HL-60 (cell line): Measurements from ENCODE around the gene BABAM2.

Experiments
- POLR2AphosphoS5 ChIP-seq: IDR thresholded peaks from 2 replicates; pipeline ENCODE4 v1.6.1; 2012; ENCODE audit warnings: low read depth
- TF ChIP-seq, protein P1 (sequence below): IDR thresholded peaks from one replicate; pipeline ENCODE4 v1.5.1; 2011; ENCODE audit warnings: low read length, control low read depth, inconsistent platforms; ENCODE audit not compliant: insufficient read depth
- TF ChIP-seq, protein P2 (sequence below): IDR thresholded peaks from 2 replicates; pipeline ENCODE4 v1.6.1; 2012; ENCODE audit warnings: low read depth; ENCODE audit not compliant: insufficient replicate concordance

DNA sequence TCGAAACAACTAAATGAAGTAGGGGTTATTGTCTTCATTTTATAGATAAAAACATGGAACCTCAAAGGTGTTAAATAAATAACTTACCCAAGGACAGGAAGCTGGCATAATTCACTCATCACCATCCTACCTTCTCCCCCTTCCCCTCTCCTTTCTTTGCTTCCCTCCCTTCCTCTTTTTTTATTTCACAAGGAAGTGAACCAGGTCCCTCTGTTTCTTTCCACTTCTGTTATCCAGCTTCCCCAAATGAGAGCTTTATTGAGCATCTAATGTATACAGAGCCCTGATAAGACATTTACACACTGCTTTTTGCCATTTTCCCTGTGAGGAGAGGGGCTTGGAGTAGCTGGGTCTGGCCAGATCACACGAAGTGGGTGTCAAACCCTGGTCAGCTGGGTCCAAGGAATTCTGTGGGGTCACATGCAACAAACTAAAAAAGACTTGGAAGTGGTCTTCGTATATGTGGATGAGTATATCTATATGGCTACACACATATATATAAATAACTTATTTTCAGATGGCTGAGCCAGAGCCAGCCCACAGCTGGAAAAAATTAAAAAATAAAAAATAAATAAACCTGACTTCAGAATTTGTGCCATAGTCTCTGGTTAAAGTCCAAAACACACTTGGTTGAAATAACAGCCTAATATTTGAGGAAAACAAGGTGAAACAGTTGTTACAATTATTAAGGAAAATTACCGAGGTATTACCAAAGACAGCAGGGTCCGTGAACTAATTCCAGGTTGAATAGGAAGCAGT, 452.8 kb downstream of the BABAM2 start:
- TF ChIP-seq, protein P1, sequence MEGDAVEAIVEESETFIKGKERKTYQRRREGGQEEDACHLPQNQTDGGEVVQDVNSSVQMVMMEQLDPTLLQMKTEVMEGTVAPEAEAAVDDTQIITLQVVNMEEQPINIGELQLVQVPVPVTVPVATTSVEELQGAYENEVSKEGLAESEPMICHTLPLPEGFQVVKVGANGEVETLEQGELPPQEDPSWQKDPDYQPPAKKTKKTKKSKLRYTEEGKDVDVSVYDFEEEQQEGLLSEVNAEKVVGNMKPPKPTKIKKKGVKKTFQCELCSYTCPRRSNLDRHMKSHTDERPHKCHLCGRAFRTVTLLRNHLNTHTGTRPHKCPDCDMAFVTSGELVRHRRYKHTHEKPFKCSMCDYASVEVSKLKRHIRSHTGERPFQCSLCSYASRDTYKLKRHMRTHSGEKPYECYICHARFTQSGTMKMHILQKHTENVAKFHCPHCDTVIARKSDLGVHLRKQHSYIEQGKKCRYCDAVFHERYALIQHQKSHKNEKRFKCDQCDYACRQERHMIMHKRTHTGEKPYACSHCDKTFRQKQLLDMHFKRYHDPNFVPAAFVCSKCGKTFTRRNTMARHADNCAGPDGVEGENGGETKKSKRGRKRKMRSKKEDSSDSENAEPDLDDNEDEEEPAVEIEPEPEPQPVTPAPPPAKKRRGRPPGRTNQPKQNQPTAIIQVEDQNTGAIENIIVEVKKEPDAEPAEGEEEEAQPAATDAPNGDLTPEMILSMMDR = no peak
- TF ChIP-seq, protein P2, sequence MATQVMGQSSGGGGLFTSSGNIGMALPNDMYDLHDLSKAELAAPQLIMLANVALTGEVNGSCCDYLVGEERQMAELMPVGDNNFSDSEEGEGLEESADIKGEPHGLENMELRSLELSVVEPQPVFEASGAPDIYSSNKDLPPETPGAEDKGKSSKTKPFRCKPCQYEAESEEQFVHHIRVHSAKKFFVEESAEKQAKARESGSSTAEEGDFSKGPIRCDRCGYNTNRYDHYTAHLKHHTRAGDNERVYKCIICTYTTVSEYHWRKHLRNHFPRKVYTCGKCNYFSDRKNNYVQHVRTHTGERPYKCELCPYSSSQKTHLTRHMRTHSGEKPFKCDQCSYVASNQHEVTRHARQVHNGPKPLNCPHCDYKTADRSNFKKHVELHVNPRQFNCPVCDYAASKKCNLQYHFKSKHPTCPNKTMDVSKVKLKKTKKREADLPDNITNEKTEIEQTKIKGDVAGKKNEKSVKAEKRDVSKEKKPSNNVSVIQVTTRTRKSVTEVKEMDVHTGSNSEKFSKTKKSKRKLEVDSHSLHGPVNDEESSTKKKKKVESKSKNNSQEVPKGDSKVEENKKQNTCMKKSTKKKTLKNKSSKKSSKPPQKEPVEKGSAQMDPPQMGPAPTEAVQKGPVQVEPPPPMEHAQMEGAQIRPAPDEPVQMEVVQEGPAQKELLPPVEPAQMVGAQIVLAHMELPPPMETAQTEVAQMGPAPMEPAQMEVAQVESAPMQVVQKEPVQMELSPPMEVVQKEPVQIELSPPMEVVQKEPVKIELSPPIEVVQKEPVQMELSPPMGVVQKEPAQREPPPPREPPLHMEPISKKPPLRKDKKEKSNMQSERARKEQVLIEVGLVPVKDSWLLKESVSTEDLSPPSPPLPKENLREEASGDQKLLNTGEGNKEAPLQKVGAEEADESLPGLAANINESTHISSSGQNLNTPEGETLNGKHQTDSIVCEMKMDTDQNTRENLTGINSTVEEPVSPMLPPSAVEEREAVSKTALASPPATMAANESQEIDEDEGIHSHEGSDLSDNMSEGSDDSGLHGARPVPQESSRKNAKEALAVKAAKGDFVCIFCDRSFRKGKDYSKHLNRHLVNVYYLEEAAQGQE = no peak
- TF ChIP-seq POLR2AphosphoS5 = no peak
